22Rv1 (cell line): ENCODE measurements around the gene TP53TG3.
"Not testable (repeated sequence)": the region's sequence is repeated elsewhere in the genome, so short reads cannot be mapped to it uniquely, and the experiment has no call there.

Source experiments
- CTCF ChIP-seq: fragments of 450-650 bp; IDR thresholded peaks from 2 replicates; pipeline ENCODE4 v1.5.1; 2017; ENCODE audit warnings: mild to moderate bottlenecking
- ZFX ChIP-seq: fragments of 450-650 bp; IDR thresholded peaks from 2 replicates; pipeline ENCODE4 v1.6.1; 2017; ENCODE audit warnings: antibody characterized with exemption, borderline replicate concordance

- TF ChIP-seq CTCF, ZFX: not testable (repeated sequence)
These were observed 38.4 kb downstream of the TP53TG3 start for GRCh38 chr16:32637614-32638013.
